ENCODE data around the gene PIGU.

PIGU gene

GRCh38 chr20:34532320-34532719 is 144.6 kb downstream of the PIGU start:
- in situ Hi-C loops (cut with MboI; ENCODE audit: low pct_unique_long_range_greater_than_20kb, low sequenced_read_pairs, unreplicated experiment), result loop anchor here (10.0 kb wide), 1 partner anchor 232 kb away; no protein-coding TSS in a partner anchor
- TF ChIP-seq CTCF (IDR thresholded peaks at IDR 0.05; ENCODE audit: extremely low read depth, insufficient read depth, missing control alignments), result no peak
- DNase-seq (ENCODE audit: low spot score), result no peak

- in situ Hi-C loops (cut with MboI; ENCODE audit: low pct_unique_long_range_greater_than_20kb, low sequenced_read_pairs, unreplicated experiment), result loop anchor here (10.0 kb wide), 1 partner anchor 233 kb away; no protein-coding TSS in a partner anchor
- TF ChIP-seq CTCF (IDR thresholded peaks at IDR 0.05; ENCODE audit: extremely low read depth, insufficient read depth, missing control alignments), result no peak
- no peak for DNase-seq (ENCODE audit: low spot score)
Observed at GRCh38 chr20:34531608-34532265, 145.2 kb downstream of the PIGU start.

GRCh38 chr20:34530342-34530741 is 146.6 kb downstream of the PIGU start:
- TF ChIP-seq CTCF (IDR thresholded peaks at IDR 0.05; ENCODE audit: extremely low read depth, insufficient read depth, missing control alignments), result no peak
- DNase-seq (ENCODE audit: low spot score), result no peak
- in situ Hi-C loops (cut with MboI; ENCODE audit: low pct_unique_long_range_greater_than_20kb, low sequenced_read_pairs, unreplicated experiment), result loop anchor here (10.0 kb wide), 1 partner anchor 234 kb away; no protein-coding TSS in a partner anchor

- DNase-seq (ENCODE audit: low spot score), result no peak
- TF ChIP-seq CTCF (IDR thresholded peaks at IDR 0.05; ENCODE audit: extremely low read depth, insufficient read depth, missing control alignments), result no peak
- in situ Hi-C loops (cut with MboI; ENCODE audit: low pct_unique_long_range_greater_than_20kb, low sequenced_read_pairs, unreplicated experiment), result loop anchor here (10.0 kb wide), 1 partner anchor 235 kb away; no protein-coding TSS in a partner anchor
Observed at GRCh38 chr20:34529742-34530141, 147.2 kb downstream of the PIGU start.

- in situ Hi-C loops (cut with MboI; ENCODE audit: low pct_unique_long_range_greater_than_20kb, low sequenced_read_pairs, unreplicated experiment), result no loop called here
- no peak for DNase-seq (ENCODE audit: low spot score)
- TF ChIP-seq CTCF (IDR thresholded peaks at IDR 0.05; ENCODE audit: extremely low read depth, insufficient read depth, missing control alignments), result no peak
Observed at GRCh38 chr20:34528921-34529297, 148.0 kb downstream of the PIGU start.

GRCh38 chr20:34527016-34527415 is 149.9 kb downstream of the PIGU start:
- in situ Hi-C loops (cut with MboI; ENCODE audit: low pct_unique_long_range_greater_than_20kb, low sequenced_read_pairs, unreplicated experiment), result no loop called here
- DNase-seq (ENCODE audit: low spot score), result no peak
- no peak for TF ChIP-seq CTCF (IDR thresholded peaks at IDR 0.05; ENCODE audit: extremely low read depth, insufficient read depth, missing control alignments)
